HL-60 (cell line): ENCODE data around the gene WLS.

Source experiments
- DNase-seq, 2 experiments: peaks; one replicate each; pipeline ENCODE4 v3.0.0-alpha.2; 2010 to 2020; ENCODE audit warnings: low read depth in 1 of 2, low spot score in 1 of 2
- H3K27ac ChIP-seq: fragments of 250-450 bp; sonication (Bioruptor Pico); replicated peaks from 2 replicates; pipeline ENCODE4 v1.5.1; 2020; ENCODE audit warnings: mild to moderate bottlenecking, moderate library complexity
- H3K27me3 ChIP-seq: fragments of 250-450 bp; sonication (Bioruptor Pico); 2 replicates; pipeline ENCODE4 v1.5.1; 2021; ENCODE audit warnings: mild to moderate bottlenecking, moderate library complexity; ENCODE audit not compliant: insufficient read depth, poor library complexity, severe bottlenecking
- H3K4me3 ChIP-seq: replicated peaks from 2 replicates; pipeline ENCODE4 v1.5.1; 2011; ENCODE audit warnings: mild to moderate bottlenecking, control low read depth, low read length; ENCODE audit not compliant: insufficient read depth
- CTCF ChIP-seq: IDR thresholded peaks from one replicate; pipeline ENCODE4 v1.5.1; 2011; ENCODE audit warnings: low read length, control low read depth, inconsistent platforms; ENCODE audit not compliant: insufficient read depth
- GABPA ChIP-seq: IDR thresholded peaks from 2 replicates; pipeline ENCODE4 v1.6.1; 2012; ENCODE audit warnings: low read depth
- POLR2AphosphoS5 ChIP-seq: IDR thresholded peaks from 2 replicates; pipeline ENCODE4 v1.6.1; 2012; ENCODE audit warnings: low read depth
- REST ChIP-seq: IDR thresholded peaks from 2 replicates; pipeline ENCODE4 v1.6.1; 2012; ENCODE audit warnings: low read depth; ENCODE audit not compliant: insufficient replicate concordance
- SPI1 ChIP-seq: IDR thresholded peaks from 2 replicates; pipeline ENCODE4 v1.6.1; 2012; ENCODE audit warnings: low read depth, mild to moderate bottlenecking, borderline replicate concordance

WLS gene

GRCh38 chr1:68201546-68202238 is 30.6 kb downstream of the WLS start:
- Histone ChIP-seq H3K27ac (no peak overlapping the region), H3K27me3 (no peaks in the 10 kb centered on the region), H3K4me3 (no peak overlapping the region)
- TF ChIP-seq CTCF (no peak), REST (no peak), GABPA (no peak), POLR2AphosphoS5 (no peak), SPI1 (no peak)
- DNase-seq = no peak

- Histone ChIP-seq H3K27ac (no peak overlapping the region), H3K27me3 (no peaks in the 10 kb centered on the region), H3K4me3 (no peak overlapping the region)
- TF ChIP-seq SPI1 = no peak
- no peak for TF ChIP-seq REST
- no peak for TF ChIP-seq POLR2AphosphoS5
- TF ChIP-seq CTCF = no peak
- no peak for TF ChIP-seq GABPA
- DNase-seq = no peak
Measured at GRCh38 chr1:68199603-68200002, 32.7 kb downstream of the WLS start.

GRCh38 chr1:68198752-68199151 is 33.6 kb downstream of the WLS start:
- TF ChIP-seq CTCF (no peak), SPI1 (no peak), POLR2AphosphoS5 (no peak)
- DNase-seq = no peak
- no peak overlapping the region for H3K4me3 ChIP-seq
- no peak overlapping the region for H3K27ac ChIP-seq
- H3K27me3 ChIP-seq = no peaks in the 10 kb centered on the region

- no peaks in the 10 kb centered on the region for H3K27me3 ChIP-seq
- DNase-seq = no peak
- no peak overlapping the region for H3K27ac ChIP-seq
- TF ChIP-seq REST = no peak
- TF ChIP-seq SPI1 = no peak
- TF ChIP-seq GABPA = no peak
- TF ChIP-seq CTCF = no peak
- no peak for TF ChIP-seq POLR2AphosphoS5
- H3K4me3 ChIP-seq = no peak overlapping the region
Measured at GRCh38 chr1:68197891-68198290, 34.4 kb downstream of the WLS start.
